ENCODE data around the gene BEND4. TPM values are rescaled to one million over a fixed set of nuclear protein-coding genes. Genes with fewer than 3 reads are reported as not detected.
A peak's percentile ranks its signal among the peaks of the same experiment; 100 is the strongest.

The BEND4 gene
- 0.12 and 0.17 TPM in 2 replicates for total RNA-seq (2014; rRNA removed; shearing (Covaris generic))

- DNase-seq (ENCODE audit: low read depth), result no peak
Measured at GRCh38 chr4:42152507-42153504, at the start of gene BEND4. Gene BEND4, minus strand, starts transcription at chr4:42152655. Its CDS starts 512 bp downstream, at chr4:42152143.

DNA sequence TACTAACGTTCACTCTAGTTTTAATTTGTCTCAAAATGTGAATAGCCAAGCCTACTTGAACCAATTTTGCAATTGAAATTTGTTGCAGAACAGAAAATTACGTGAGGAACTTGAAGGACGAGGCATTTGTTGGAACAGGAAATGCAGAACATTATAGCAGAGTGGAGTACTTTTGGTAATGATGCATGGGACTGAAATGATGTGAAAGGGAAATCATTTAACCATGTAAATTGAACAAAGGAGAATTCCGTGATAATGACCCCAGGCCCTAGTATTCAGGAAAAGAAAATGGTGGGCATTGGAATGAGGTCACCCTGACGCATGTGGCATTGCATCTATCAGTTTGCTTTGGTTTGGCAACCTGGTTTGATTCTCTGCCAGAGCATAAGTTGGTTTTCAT is 44.9 kb upstream of the BEND4 start:
- peak; percentile 23 for DNase-seq (ENCODE audit: low read depth)

- no peak for DNase-seq (ENCODE audit: low read depth)
Measured at GRCh38 chr4:42172921-42173320, 20.5 kb upstream of the BEND4 start.

DNA sequence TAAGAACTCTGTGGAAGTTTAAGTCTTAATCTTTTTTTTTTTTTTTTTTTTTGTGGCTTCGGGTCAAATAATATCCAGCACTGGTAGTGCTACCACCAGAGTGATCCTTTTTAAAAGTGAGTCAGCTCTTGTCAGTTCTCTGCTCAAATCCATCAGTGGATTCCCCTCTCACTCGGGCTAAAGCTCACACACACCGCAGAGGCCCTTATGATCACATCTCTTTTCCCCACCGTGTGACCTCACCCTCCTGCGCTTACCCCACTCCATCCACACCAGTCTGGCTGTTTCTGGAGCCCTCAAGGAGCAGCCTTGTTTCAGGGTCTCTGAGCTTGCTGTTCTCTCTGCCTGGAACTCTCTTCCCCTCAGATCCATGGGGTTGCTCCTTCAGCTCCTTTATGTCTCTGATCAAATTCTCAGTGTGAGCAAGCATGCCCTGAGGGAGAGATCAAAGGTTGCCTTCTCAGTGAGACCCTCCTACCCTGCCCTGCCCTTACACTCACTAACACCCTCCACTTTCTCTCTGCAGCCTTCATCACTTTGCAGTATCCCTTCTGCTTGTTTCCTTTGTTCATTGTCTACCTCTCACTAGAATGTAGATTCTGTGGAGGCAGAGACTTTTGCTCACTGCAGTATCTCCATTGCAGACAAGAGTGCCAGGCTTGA is 19.8 kb upstream of the BEND4 start:
- DNase-seq (ENCODE audit: low read depth), result peak; percentile 51

DNA sequence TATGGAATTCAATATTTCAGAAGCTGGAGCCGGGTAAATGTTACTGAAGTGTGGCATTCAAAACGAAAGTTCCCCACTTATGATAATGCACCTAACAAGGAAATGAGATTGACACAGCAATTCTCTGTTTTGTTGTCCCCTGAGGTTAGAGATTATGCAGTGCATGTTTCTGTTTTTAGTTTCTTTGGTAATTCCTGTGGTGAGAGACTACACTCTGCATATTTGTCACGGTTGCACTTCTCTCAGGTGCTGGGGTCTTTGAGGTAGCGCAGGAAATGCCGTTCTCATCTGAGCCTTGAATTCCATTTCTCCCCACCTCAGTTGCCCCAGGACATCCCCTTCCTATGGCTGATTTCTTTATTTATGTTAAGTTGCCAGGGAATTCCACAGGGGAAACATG is 15.3 kb upstream of the BEND4 start:
- DNase-seq (ENCODE audit: low read depth), result peak; percentile 42

- peak; percentile 58 for DNase-seq (ENCODE audit: low read depth)
Measured at GRCh38 chr4:42166186-42166585, 13.7 kb upstream of the BEND4 start.

DNA sequence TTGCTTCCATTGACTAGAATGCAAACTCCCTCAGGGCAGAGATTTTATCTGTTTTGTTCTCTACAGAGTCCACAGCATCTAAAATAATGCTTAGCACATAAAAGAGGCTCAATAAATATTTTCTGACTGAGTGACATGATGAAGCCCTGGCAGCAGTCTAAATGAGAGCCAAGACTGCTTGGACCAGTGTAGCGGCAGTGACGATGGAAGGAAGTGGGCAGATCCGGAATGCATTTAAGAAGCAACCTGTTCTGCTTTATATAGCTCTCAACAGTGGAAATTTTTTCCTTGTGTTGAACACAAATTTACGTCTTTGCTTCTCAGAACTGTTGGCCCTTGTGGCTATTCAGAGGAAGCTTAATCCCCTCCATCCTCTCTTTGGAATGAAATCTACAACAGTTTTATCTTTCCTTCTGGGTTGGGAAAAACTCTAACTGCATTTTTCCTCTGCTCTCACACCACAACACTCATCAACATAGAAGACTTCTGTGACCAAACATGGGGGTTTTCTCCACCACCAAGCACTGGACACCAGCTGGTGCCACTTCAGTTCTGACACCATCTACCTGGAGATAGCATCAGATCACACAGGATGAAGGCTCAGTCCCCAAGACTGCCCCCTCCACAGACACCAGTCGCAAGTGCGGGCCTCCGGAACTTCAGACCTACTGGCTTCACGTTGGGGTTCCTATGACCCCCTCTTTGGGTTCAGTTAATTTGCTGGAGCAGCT is 7.0 kb upstream of the BEND4 start:
- DNase-seq (ENCODE audit: low read depth), result no peak

DNA sequence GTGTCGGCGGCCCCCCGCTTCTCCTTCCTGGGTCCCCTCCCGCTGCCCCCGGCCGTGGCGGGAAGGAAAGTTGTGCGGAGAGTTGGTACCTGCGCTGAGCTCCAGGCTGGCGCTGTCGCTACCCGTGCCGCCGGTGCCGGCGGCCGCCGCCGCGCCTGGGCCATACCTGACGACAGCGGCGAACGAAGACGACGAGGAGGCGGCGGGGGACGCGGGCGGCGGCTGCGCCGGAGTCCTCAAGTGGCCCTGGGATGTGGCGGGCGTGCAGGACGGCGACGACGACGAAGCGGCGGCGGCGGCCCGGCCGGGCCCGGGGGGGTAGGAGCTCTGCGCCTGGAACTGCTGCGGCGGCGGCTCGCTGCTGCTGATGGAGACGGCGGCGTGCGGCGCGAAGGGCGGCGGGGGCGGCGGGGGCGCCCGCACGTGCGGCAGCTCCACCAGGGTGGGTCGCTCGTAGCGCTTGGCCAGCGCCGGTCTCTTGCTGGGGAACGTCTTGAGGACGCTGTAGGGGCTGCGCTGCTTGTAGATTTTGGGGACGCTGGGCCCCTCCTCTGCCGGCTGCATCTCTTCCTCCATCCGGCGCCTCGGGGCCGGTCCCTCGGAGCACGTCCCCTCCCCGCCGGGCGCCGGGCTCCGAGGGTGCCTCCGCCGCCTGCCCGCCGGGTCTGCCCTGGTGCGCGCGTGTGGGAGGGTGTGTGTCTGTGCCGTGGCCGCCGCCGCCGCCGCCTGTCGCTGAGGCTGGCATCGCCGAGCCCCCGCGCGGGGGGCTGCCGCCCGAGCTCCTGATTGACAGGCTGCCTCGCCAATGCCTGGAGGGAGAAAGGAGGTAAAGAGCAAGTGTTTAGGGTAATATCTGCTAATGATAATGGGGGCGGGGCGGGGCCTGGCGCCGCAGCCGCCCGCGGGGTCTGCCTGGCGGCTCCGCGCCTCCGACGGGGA is 618 bp downstream of the BEND4 start:
- DNase-seq (ENCODE audit: low read depth), result no peak

DNA sequence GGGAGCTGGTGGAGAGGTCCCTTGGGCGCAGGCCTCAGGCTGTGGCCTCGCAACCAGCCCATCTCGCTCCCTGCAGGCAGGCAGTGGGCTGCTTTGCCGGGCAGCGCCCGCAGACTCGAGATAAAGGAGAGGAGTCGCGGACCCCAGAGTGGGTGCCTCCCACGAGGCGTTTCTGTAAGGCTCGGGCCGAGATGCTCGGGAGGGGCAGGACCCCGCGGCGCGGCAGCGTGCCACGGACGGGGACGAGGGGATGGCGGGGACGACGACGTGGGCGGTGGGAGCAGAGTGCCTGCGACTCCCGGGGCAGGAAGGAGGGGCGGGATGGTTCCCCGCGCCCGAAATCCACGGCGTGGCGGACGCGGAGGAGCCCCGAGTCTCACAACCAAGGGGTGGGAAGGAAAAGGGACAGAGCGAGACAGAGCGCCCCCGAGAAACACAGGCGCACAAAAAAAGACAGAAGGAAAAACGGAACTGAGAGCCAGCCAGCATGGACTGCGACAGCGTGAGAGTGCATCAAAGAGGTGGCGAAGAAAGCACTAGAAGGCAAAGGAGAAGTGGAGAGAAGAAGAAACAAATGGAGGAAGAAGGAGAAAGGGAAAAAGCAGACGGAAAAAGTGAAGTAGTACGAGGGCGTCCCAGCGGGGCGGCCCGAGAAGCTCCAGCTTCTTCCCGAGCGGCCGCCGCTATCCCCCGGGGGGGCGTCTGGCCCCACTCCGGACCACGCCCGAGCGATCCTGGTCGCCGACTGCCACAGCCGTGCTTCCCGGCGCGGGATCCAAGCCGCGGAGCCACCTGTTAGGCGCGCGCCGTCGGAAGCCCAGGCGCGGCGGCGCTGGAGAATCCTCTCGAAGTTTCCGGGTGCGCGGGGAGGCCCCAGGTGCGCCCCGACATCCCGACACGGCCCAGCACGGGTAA is 1.5 kb downstream of the BEND4 start:
- DNase-seq (ENCODE audit: low read depth), result no peak

- DNase-seq (ENCODE audit: low read depth), result no peak
Measured at GRCh38 chr4:42149004-42149403, 3.5 kb downstream of the BEND4 start.

GRCh38 chr4:42148425-42148824 is 4.0 kb downstream of the BEND4 start:
- no peak for DNase-seq (ENCODE audit: low read depth)

DNA sequence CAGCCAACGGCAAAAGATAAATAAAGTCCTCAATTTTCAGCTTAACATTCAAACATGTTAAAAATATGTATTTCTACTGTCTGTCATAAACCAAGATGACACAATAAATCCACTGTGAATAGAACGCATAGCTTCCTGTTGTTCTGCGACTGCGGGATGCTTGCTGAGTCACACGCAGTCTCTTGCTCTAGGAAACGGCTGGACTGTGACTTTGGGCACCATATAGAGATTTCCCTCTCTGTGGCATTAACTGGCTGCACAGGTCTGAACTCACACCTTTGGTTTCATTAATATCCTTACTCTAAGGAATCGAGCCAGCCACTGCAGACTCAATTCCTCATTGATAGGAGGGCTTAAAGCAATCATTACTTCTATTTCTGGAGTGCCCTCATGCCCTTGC is 8.4 kb downstream of the BEND4 start:
- DNase-seq (ENCODE audit: low read depth), result no peak

GRCh38 chr4:42142591-42142990 is 9.9 kb downstream of the BEND4 start:
- DNase-seq (ENCODE audit: low read depth), result peak; percentile 44

DNA sequence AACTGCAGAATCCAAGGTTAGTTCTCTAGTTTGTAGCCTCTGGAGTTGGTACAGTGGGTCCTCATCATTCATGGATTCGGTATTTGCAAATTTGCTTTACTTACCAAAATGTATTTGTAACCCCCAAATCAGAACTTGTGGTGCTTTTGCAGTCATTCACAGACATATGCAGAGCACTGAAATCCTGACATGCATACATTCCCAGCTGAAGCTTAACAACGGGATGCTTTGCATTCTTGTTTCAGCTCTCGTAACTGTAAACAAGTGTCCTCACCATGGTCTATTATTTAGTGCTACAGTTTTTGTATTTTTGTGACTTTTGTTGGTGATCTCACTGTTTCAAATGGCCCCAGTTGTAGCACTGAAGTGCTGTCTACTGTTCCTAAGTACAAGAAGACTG is 16.1 kb downstream of the BEND4 start:
- DNase-seq (ENCODE audit: low read depth), result no peak

DNA sequence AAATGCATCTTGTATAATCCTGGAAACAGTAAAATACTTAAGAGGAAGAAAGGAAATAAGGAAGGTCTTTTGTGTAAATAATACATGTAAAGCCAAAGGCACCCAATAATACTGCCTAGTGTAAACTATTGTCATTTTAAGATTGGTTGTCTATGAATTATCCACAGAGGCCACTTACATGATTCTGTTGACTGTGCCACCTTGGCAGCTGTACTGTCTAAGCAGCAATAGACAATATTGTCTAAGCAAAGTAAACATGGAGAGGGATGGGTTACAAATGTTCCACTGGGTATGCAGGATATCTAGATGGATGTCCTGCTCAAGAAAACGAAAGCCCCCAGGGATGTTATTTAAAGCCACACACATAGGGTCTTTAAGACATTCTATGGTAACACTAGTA is 19.4 kb downstream of the BEND4 start:
- DNase-seq (ENCODE audit: low read depth), result no peak

GRCh38 chr4:42132099-42132498 is 20.4 kb downstream of the BEND4 start:
- DNase-seq (ENCODE audit: low read depth), result no peak

GRCh38 chr4:42123071-42123644 is 29.3 kb downstream of the BEND4 start:
- DNase-seq (ENCODE audit: low read depth), result no peak

GRCh38 chr4:42122237-42122636 is 30.2 kb downstream of the BEND4 start:
- DNase-seq (ENCODE audit: low read depth), result no peak

DNA sequence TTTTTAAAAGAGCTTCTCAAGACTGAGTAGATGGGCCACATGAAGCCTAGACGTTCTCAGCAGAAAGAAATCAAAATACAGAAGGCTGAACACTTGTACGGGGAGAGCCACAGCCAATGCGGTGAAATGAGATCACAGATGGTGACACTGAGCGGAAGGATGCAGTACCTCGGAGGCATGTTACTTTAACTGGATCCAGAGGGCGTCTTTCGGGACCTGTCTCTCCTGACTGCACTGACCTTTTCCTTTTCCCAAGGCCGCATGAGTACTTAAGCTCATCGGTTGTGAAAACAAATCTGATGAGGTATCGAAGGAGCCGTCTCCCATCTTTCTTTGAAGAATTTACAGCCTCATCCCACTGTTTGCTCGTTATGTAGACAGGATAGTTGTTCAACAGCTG is 32.6 kb downstream of the BEND4 start:
- DNase-seq (ENCODE audit: low read depth), result no peak

DNA sequence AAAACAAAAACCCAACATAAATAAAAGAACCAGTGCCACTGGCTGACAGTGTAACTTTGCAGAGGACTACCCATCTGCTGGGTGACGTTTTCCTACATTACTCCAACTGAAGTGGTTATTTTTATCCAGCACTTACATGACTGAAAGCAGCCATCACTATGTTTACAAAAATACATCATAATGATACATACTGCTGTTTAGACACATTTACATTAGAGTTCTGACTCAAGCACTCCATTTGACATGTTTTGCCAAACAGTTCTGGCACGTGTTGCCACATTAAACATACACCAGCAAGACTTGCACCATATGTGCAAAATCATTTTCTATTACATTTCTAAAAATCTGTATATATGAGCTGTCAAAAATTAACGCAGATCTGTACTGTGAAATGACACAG is 39.6 kb downstream of the BEND4 start:
- no peak for DNase-seq (ENCODE audit: low read depth)
